Panc1 (cell line): Measurements from ENCODE around the gene NTM. TPM values are rescaled to one million over a fixed set of nuclear protein-coding genes. Genes with fewer than 3 reads are reported as not detected.

Experiments used
- ATAC-seq: fragments of 200-7000 bp; cut with Tn5 transposase; 2 replicates; pipeline ENCODE4 v1.9.1; 2020; ENCODE audit warnings: mild to moderate bottlenecking, moderate library complexity
- BruUV-seq: library from RNA; stranded (reverse); fragments of 400-500 nt; replicated peaks from 2 replicates; lab custom pipeline; 2021; lab: Mats Ljungman, UMichigan
- CTCF ChIA-PET: fragments of 300-600 bp; sonication (Branson Sonifier 250); formaldehyde crosslinking; loops from one replicate; lab custom pipeline; 2022; ENCODE audit warnings: antibody characterized with exemption; lab: Charles Lee
- POLR2A ChIA-PET: fragments of 300-600 bp; sonication (Branson Sonifier 250); formaldehyde crosslinking; loops from one replicate; lab custom pipeline; 2022; ENCODE audit warnings: antibody characterized with exemption; lab: Charles Lee
- DNase-seq: peaks from one replicate; pipeline ENCODE4 v3.0.0-alpha.2; 2010; ENCODE audit warnings: low read depth, low spot score
- H3K27ac ChIP-seq: 2 replicates; pipeline ENCODE4 v1.5.1; 2011; ENCODE audit warnings: mild to moderate bottlenecking, low read length, inconsistent platforms
- H3K27me3 ChIP-seq: fragments of 200-500 bp; sonication (Bioruptor generic); 2 replicates; pipeline ENCODE4 v1.6.0; 2014; ENCODE audit warnings: low read length, inconsistent platforms; ENCODE audit not compliant: control insufficient read depth, insufficient read depth
- H3K36me3 ChIP-seq: fragments of 200-500 bp; sonication (Bioruptor generic); 2 replicates; pipeline ENCODE4 v1.5.1; 2014; ENCODE audit warnings: inconsistent platforms, mild to moderate bottlenecking, low read length, moderate library complexity; ENCODE audit not compliant: control insufficient read depth, insufficient read depth
- H3K4me1 ChIP-seq: 2 replicates; pipeline ENCODE4 v1.5.1; 2011; ENCODE audit warnings: inconsistent platforms, mild to moderate bottlenecking, low read length, moderate library complexity; ENCODE audit not compliant: control insufficient read depth, insufficient read depth
- H3K4me3 ChIP-seq, 2 experiments: 2 replicates each; pipeline ENCODE4 v1.5.1; 2011 to 2012; ENCODE audit warnings: low read depth in 2 of 2, low read length in 2 of 2, mild to moderate bottlenecking in 2 of 2, inconsistent platforms in 1 of 2, moderate library complexity in 1 of 2
- H3K9me3 ChIP-seq: fragments of 200-500 bp; sonication (Bioruptor generic); 2 replicates; pipeline ENCODE4 v1.5.1; 2014; ENCODE audit warnings: low read depth, mild to moderate bottlenecking, inconsistent platforms, low read length, moderate library complexity; ENCODE audit not compliant: control insufficient read depth, insufficient read depth
- POLR2AphosphoS5 ChIP-seq: IDR thresholded peaks from 2 replicates; pipeline ENCODE4 v1.6.1; 2012; ENCODE audit warnings: mild to moderate bottlenecking, low read depth, low read length, moderate library complexity
- SIN3A ChIP-seq: IDR thresholded peaks from 2 replicates; pipeline ENCODE4 v1.6.1; 2012; ENCODE audit warnings: low read depth, mild to moderate bottlenecking, low read length, moderate library complexity, borderline replicate concordance; ENCODE audit not compliant: insufficient read depth
- TCF7L2 ChIP-seq: IDR thresholded peaks from 2 replicates; pipeline ENCODE4 v1.6.1; 2011; ENCODE audit warnings: mild to moderate bottlenecking, low read depth, low read length, inconsistent platforms
- in situ Hi-C: cut with HindIII; loops from 2 replicates; pipeline ENCODE4 v1.10.0; 2016; ENCODE audit warnings: low sequenced_read_pairs, low pct_unique_long_range_greater_than_20kb
- intact Hi-C: fragments of 100-400 bp; cut with micrococcal nuclease; formaldehyde crosslinking; loops from one replicate; pipeline ENCODE4 v1.10.0; 2022; ENCODE audit not compliant: unreplicated experiment
- total RNA-seq: library from RNA; stranded (reverse); gene quantifications from one replicate; pipeline ENCODE4 v1.2.1, GENCODE V29; 2021; ENCODE audit not compliant: unreplicated experiment
- TF ChIP-seq, protein P1 (sequence below), 2 experiments: IDR thresholded peaks; 2 replicates each; pipeline ENCODE4 v1.6.1; 2011 to 2012; ENCODE audit warnings: low read depth in 2 of 2, control low read depth in 1 of 2, low read length in 1 of 2, mild to moderate bottlenecking in 1 of 2, moderate library complexity in 1 of 2; ENCODE audit not compliant: insufficient read depth in 1 of 2
- TF ChIP-seq, protein P2 (sequence below): fragments of 450-650 bp; IDR thresholded peaks from 2 replicates; pipeline ENCODE4 v1.5.1; 2017; ENCODE audit warnings: mild to moderate bottlenecking

The NTM gene
- total RNA-seq, 1 experiment from 2014 or later, result 0.10 TPM

DNA sequence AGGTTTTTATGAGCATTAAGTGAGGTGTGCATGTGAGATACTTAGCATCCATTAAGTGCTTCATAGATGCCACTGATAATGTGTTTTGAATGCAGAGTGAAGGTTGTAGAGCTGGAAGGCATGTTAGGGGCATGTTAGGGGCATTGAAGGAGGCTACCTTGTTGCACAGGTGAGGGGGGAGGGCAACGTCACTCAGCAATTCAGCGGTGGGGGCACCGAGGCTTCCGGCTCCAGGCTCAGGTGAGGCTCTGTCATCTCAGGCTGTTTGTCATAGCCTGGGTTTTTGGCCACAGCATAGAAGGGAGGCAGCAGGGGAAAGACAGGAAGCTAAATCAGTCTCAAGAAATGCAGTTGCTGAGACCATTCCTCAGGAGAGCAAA, 299.0 kb downstream of the NTM start:
- H3K9me3 ChIP-seq, result no peaks in the 10 kb centered on the region
- H3K36me3 ChIP-seq, result no peaks in the 10 kb centered on the region
- in situ Hi-C loops, result no loop called here
- TF ChIP-seq, protein P1, sequence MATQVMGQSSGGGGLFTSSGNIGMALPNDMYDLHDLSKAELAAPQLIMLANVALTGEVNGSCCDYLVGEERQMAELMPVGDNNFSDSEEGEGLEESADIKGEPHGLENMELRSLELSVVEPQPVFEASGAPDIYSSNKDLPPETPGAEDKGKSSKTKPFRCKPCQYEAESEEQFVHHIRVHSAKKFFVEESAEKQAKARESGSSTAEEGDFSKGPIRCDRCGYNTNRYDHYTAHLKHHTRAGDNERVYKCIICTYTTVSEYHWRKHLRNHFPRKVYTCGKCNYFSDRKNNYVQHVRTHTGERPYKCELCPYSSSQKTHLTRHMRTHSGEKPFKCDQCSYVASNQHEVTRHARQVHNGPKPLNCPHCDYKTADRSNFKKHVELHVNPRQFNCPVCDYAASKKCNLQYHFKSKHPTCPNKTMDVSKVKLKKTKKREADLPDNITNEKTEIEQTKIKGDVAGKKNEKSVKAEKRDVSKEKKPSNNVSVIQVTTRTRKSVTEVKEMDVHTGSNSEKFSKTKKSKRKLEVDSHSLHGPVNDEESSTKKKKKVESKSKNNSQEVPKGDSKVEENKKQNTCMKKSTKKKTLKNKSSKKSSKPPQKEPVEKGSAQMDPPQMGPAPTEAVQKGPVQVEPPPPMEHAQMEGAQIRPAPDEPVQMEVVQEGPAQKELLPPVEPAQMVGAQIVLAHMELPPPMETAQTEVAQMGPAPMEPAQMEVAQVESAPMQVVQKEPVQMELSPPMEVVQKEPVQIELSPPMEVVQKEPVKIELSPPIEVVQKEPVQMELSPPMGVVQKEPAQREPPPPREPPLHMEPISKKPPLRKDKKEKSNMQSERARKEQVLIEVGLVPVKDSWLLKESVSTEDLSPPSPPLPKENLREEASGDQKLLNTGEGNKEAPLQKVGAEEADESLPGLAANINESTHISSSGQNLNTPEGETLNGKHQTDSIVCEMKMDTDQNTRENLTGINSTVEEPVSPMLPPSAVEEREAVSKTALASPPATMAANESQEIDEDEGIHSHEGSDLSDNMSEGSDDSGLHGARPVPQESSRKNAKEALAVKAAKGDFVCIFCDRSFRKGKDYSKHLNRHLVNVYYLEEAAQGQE (IDR thresholded peaks at IDR 0.05; ENCODE audit: insufficient read depth in 1 of 2, low read depth in 2 of 2, low read length in 1 of 2), result no peak
- TF ChIP-seq SIN3A (no peak), TCF7L2 (no peak)
- TF ChIP-seq, protein P2, sequence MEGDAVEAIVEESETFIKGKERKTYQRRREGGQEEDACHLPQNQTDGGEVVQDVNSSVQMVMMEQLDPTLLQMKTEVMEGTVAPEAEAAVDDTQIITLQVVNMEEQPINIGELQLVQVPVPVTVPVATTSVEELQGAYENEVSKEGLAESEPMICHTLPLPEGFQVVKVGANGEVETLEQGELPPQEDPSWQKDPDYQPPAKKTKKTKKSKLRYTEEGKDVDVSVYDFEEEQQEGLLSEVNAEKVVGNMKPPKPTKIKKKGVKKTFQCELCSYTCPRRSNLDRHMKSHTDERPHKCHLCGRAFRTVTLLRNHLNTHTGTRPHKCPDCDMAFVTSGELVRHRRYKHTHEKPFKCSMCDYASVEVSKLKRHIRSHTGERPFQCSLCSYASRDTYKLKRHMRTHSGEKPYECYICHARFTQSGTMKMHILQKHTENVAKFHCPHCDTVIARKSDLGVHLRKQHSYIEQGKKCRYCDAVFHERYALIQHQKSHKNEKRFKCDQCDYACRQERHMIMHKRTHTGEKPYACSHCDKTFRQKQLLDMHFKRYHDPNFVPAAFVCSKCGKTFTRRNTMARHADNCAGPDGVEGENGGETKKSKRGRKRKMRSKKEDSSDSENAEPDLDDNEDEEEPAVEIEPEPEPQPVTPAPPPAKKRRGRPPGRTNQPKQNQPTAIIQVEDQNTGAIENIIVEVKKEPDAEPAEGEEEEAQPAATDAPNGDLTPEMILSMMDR, result no peak
- intact Hi-C loops, result no loop called here
- ChIA-PET POLR2A (no interaction called here), CTCF (no interaction called here)
- DNase-seq, result no peak
- H3K27ac ChIP-seq, result no peak overlapping the region
- no peak overlapping the region for H3K4me3 ChIP-seq
- H3K27me3 ChIP-seq, result no peaks in the 10 kb centered on the region
- BruUV-seq, result no TSS peak
- no peaks in the 10 kb centered on the region for H3K4me1 ChIP-seq
- ATAC-seq, result no peak

DNA sequence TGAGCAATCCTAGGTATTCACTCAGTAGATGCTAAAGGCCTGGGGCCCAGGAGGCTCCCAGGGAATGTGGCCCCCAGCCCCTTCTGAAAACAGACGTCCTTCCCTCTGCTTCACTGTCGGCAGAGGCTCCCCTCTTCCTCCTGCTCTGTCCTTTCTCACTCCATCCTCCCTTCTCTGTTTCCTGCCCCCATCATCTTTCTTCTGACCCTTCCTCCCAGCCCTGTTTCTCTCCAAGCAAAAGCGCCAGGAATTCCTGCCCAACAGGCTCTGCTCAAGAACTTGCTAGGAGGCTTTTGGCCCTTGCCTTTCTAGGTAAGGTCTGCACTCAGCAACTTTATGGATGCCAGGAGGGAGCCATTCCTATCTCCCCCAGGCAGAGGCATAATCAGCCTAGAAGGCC, 300.5 kb downstream of the NTM start:
- BruUV-seq, result no TSS peak

More for the DNA sequence above, 300.5 kb downstream of the NTM start:
- no peak overlapping the region for H3K4me3 ChIP-seq
- H3K27me3 ChIP-seq, result peaks cover 11% of the 10 kb centered on the region
- H3K27ac ChIP-seq, result no peak overlapping the region
- no peaks in the 10 kb centered on the region for H3K9me3 ChIP-seq
- CTCF ChIA-PET, result no interaction called here
- DNase-seq (no peak), ATAC-seq (no peak)
- H3K4me1 ChIP-seq, result no peaks in the 10 kb centered on the region
- in situ Hi-C loops, result no loop called here
- intact Hi-C loops, result loop anchor here (5.0 kb wide), 1 partner anchor 89 kb away; no protein-coding TSS in a partner anchor
- POLR2A ChIA-PET, result no interaction called here
- H3K36me3 ChIP-seq, result no peaks in the 10 kb centered on the region
- TF ChIP-seq TCF7L2, result no peak
- TF ChIP-seq SIN3A, result no peak
- TF ChIP-seq POLR2AphosphoS5, result no peak
- TF ChIP-seq, protein P1 (IDR thresholded peaks at IDR 0.05; ENCODE audit: insufficient read depth in 1 of 2, low read depth in 2 of 2, low read length in 1 of 2), result no peak
- TF ChIP-seq, protein P2, result no peak
